Activated B cell treated with CpG ODN at 0.5 μM for 24 hours (primary cell): ENCODE measurements around the gene ZNF502. TPM values are rescaled to one million over a fixed set of nuclear protein-coding genes. Genes with fewer than 3 reads are reported as not detected.

Experiments used
- ATAC-seq: fragments of 200-7000 bp; cut with Tn5 transposase; one replicate; pipeline ENCODE4 v1.10.0; 2021; ENCODE audit warnings: low read depth, mild to moderate bottlenecking, moderate library complexity
- CTCF ChIA-PET: fragments of 350-600 bp; sonication (Branson Sonifier 250); formaldehyde crosslinking; loops from one replicate; lab custom pipeline; 2021; ENCODE audit warnings: antibody characterized with exemption; lab: Charles Lee
- POLR2A ChIA-PET: fragments of 350-600 bp; sonication (Branson Sonifier 250); formaldehyde crosslinking; loops from one replicate; lab custom pipeline; 2021; ENCODE audit warnings: antibody characterized with exemption; lab: Charles Lee
- DNase-seq: peaks from one replicate; pipeline ENCODE4 v3.0.0; 2022
- H3K27ac Mint-ChIP-seq: one replicate; pipeline ENCODE4 v1.8.0; 2020; ENCODE audit warnings: mixed read lengths
- H3K27me3 Mint-ChIP-seq: one replicate; pipeline ENCODE4 v1.8.0; 2021; ENCODE audit warnings: mixed read lengths
- H3K36me3 Mint-ChIP-seq: one replicate; pipeline ENCODE4 v1.8.0; 2021; ENCODE audit warnings: low read depth, mixed read lengths
- H3K4me1 Mint-ChIP-seq: one replicate; pipeline ENCODE4 v1.8.0; 2021; ENCODE audit warnings: mixed read lengths
- H3K4me3 Mint-ChIP-seq: one replicate; pipeline ENCODE4 v1.8.0; 2020; ENCODE audit warnings: mild to moderate bottlenecking, mixed read lengths
- H3K9me3 Mint-ChIP-seq: one replicate; pipeline ENCODE4 v1.8.0; 2020; ENCODE audit warnings: mixed read lengths
- intact Hi-C: fragments of 100-400 bp; cut with micrococcal nuclease; formaldehyde crosslinking; loops from one replicate; pipeline ENCODE4 v1.15.1; 2024
- total RNA-seq: library from RNA; stranded (reverse); gene quantifications from 2 replicates; pipeline ENCODE4 v1.2.3, GENCODE V29; 2022
- TF ChIP-seq, protein P1 (sequence below): fragments of 200-600 bp; IDR thresholded peaks from one replicate; pipeline ENCODE4 v1.8.0; 2022; ENCODE audit warnings: antibody characterized with exemption, mild to moderate bottlenecking

Gene ZNF502
- total RNA-seq, 1 donor from 2014 or later = 6.5 TPM

GRCh38 chr3:44729384-44729910 is 17.0 kb downstream of the ZNF502 start, which contains the start of gene ZNF501:
TSS of gene ZNF501 (plus strand) at chr3:44729635. CDS start at chr3:44734422, 4,787 bp downstream.
- CTCF ChIA-PET = interaction anchor here (1.0 to 2.1 kb wide), 2 partner anchors 15 to 17 kb away, joined by 3 to 8 read pairs; partner anchors contain the start of gene ZNF502
- intact Hi-C loops = loop anchor here (1.0 to 10.0 kb wide), 8 partner anchors 17 to 391 kb away; partner anchors contain the start of genes KIAA1143, KIF15, TCAIM and ZKSCAN7
- POLR2A ChIA-PET = interaction anchor here (0.7 to 2.5 kb wide), 12 partner anchors 14 to 247 kb away, joined by 3 to 23 read pairs (median 3); partner anchors contain the start of genes EXOSC7, KIAA1143, KIF15 and TMEM42
- H3K9me3 Mint-ChIP-seq = peaks cover 47% of the 10 kb centered on the region
- ATAC-seq = peak; percentile 98
- H3K27me3 Mint-ChIP-seq = no peaks in the 10 kb centered on the region
- TF ChIP-seq, protein P1, sequence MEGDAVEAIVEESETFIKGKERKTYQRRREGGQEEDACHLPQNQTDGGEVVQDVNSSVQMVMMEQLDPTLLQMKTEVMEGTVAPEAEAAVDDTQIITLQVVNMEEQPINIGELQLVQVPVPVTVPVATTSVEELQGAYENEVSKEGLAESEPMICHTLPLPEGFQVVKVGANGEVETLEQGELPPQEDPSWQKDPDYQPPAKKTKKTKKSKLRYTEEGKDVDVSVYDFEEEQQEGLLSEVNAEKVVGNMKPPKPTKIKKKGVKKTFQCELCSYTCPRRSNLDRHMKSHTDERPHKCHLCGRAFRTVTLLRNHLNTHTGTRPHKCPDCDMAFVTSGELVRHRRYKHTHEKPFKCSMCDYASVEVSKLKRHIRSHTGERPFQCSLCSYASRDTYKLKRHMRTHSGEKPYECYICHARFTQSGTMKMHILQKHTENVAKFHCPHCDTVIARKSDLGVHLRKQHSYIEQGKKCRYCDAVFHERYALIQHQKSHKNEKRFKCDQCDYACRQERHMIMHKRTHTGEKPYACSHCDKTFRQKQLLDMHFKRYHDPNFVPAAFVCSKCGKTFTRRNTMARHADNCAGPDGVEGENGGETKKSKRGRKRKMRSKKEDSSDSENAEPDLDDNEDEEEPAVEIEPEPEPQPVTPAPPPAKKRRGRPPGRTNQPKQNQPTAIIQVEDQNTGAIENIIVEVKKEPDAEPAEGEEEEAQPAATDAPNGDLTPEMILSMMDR = no peak
- DNase-seq = peak; percentile 80
- peaks cover 61% of the 10 kb centered on the region for H3K36me3 Mint-ChIP-seq
- H3K4me1 Mint-ChIP-seq = peaks cover 15% of the 10 kb centered on the region
- H3K27ac Mint-ChIP-seq = peak within 1 kb of the TSS; percentile 75
- H3K4me3 Mint-ChIP-seq = peak within 1 kb of the TSS; percentile 92

DNA sequence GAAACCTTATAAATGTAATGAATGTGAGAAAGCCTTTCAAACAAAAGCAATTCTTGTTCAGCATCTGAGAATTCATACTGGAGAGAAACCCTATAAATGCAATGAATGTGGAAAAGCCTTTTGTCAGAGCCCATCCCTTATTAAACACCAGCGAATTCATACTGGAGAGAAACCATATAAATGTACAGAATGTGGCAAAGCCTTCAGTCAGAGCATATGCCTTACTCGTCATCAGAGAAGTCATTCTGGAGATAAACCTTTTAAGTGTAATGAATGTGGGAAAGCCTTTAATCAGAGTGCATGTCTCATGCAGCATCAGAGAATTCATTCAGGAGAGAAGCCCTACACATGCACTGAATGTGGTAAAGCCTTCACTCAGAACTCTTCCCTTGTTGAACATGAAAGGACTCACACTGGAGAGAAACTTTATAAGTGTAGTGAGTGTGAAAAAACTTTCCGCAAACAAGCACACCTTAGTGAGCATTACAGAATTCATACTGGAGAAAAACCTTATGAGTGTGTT is 22.2 kb downstream of the ZNF502 start:
- TF ChIP-seq, protein P1 = no peak
- no peaks in the 10 kb centered on the region for H3K27me3 Mint-ChIP-seq
- H3K36me3 Mint-ChIP-seq = peaks cover 64% of the 10 kb centered on the region
- DNase-seq (no peak), ATAC-seq (no peak)
- H3K4me3 Mint-ChIP-seq = no peak overlapping the region
- POLR2A ChIA-PET = no interaction called here
- H3K4me1 Mint-ChIP-seq = peaks cover 8% of the 10 kb centered on the region
- H3K9me3 Mint-ChIP-seq = peaks cover 60% of the 10 kb centered on the region
- intact Hi-C loops = no loop called here
- CTCF ChIA-PET = no interaction called here
- no peak overlapping the region for H3K27ac Mint-ChIP-seq

- no peaks in the 10 kb centered on the region for H3K27me3 Mint-ChIP-seq
- POLR2A ChIA-PET = interaction anchor here (0.6 to 2.7 kb wide), 11 partner anchors 29 to 856 kb away, joined by 3 to 23 read pairs (median 5); partner anchors contain the start of genes EXOSC7, TCAIM, TMEM42 and ZDHHC3
- peaks cover 32% of the 10 kb centered on the region for H3K36me3 Mint-ChIP-seq
- DNase-seq (no peak), ATAC-seq (no peak)
- H3K27ac Mint-ChIP-seq = peak overlapping the region; percentile 85
- peaks cover 3% of the 10 kb centered on the region for H3K9me3 Mint-ChIP-seq
- peak overlapping the region; percentile 89 for H3K4me3 Mint-ChIP-seq
- CTCF ChIA-PET = no interaction called here
- peaks cover 25% of the 10 kb centered on the region for H3K4me1 Mint-ChIP-seq
- TF ChIP-seq, protein P1 = no peak
- intact Hi-C loops = loop anchor here (1.0 to 5.0 kb wide), 11 partner anchors 32 to 1474 kb away; partner anchors contain the start of genes EXOSC7, SNRK, TCAIM and TMEM42
Measured at GRCh38 chr3:44761101-44761423, 48.6 kb downstream of the ZNF502 start.

DNA sequence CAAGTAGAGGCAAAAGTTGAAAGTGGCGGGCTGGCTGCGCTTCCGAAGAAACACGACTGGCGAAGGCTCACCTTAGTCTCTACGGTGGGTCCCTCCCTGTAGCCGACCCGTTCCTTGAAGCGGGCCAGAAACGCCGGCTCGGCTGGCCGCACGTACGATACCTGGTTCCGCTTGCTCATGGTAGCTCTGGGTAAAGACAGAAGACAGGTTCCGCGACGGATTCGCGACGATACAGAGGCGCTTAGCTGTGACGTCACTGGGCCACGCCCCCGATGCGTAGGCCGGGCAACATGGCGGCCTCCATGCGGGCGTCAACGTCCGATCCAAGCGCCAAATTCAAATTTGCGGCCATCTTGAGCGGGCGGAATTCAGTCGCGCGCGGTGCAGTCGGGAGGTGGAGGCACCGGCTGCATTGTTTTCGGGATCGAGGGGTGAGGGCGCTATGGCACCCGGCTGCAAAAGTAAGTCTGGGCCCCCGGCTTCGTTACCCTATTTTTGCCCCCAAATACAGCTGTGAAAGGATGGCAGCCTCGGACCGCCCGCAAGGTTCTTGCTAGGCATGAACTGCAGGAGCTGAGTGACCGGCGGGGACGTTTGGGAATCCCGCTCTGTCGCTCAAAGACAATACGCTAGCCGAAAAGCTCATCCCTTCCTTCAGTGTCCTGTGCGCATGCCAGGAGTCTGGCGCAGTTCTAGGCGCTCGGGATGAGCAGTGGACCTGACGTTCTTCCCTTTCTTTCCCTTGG is 49.1 kb downstream of the ZNF502 start, which contains the start of the genes KIAA1143 and KIF15:
Gene KIAA1143 (minus strand): TSS at position 196 of the 746 bp plus-strand sequence. CDS start 17 bp downstream, at position 179.
Gene KIF15 (plus strand): TSS at position 371 of the 746 bp plus-strand sequence. CDS start 72 bp downstream, at position 443.
- peaks cover 28% of the 10 kb centered on the region for H3K36me3 Mint-ChIP-seq
- TF ChIP-seq, protein P1 = no peak
- H3K4me3 Mint-ChIP-seq = peak within 1 kb of the TSS; percentile 89
- H3K4me1 Mint-ChIP-seq = peaks cover 25% of the 10 kb centered on the region
- H3K27me3 Mint-ChIP-seq = no peaks in the 10 kb centered on the region
- H3K9me3 Mint-ChIP-seq = peaks cover 3% of the 10 kb centered on the region
- ChIA-PET CTCF (no interaction called here), POLR2A (interaction anchor here (0.6 to 2.7 kb wide), 10 partner anchors 29 to 856 kb away, joined by 3 to 23 read pairs (median 6); partner anchors contain the start of genes EXOSC7, TCAIM, TMEM42 and ZDHHC3)
- intact Hi-C loops = loop anchor here (1.0 to 5.0 kb wide), 11 partner anchors 32 to 1474 kb away; partner anchors contain the start of genes EXOSC7, SNRK, TCAIM and TMEM42
- ATAC-seq = peak; percentile 96
- H3K27ac Mint-ChIP-seq = peak within 1 kb of the TSS; percentile 85
- DNase-seq = peak; percentile 96
